Measurements from ENCODE around the gene HMGN3. TPM values are rescaled to one million over a fixed set of nuclear protein-coding genes. Genes with fewer than 3 reads are reported as not detected.

Gene HMGN3
- total RNA-seq, 1 donor from 2014 or later, result 76.4 TPM

DNA sequence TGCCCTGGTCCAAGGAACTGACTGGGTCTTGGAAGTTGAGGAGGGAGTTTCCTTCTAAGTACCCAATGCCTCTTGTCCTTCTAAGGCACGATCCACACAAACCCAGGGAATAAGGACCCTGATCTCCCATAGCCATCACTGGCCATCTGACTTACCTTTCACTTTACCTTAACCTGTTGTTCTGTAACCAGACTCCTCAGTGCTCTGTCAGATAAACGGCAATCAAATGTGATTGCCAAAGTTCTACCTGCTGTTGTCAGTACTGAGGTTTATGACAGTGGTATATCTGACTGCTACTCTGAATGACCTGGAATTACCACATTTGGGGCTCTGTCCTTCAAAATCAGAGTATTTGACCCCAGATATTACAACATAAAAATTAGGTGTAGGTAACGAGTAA lies 49.8 kb downstream of the HMGN3 start:
- DNase-seq (ENCODE audit: low spot score), result no peak

GRCh38 chr6:79184086-79184485 lies 50.4 kb downstream of the HMGN3 start:
- no peak for DNase-seq (ENCODE audit: low spot score)

GRCh38 chr6:79180052-79180451 lies 54.4 kb downstream of the HMGN3 start:
- no peak for DNase-seq (ENCODE audit: low spot score)

- DNase-seq (ENCODE audit: low spot score), result no peak
Measured at GRCh38 chr6:79173378-79173777, 61.1 kb downstream of the HMGN3 start.

DNA sequence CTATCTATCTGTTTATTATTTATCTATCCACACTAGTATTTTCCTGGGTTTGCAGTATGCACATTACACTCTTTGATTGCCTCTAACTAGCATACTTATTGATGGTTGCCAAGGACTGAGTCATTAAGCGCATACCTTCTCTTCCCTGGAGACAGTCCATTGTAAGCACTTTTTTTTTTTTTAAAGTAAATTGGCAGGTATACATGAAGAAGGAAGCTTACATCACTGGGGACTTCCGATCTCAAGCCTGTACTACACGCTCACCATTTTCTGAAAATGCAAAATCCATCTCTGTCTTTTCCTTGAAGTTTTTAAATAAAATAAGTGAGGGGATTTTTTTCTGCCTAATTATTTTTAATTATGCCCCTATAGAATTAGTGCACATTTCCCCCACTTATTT lies 63.5 kb downstream of the HMGN3 start:
- no peak for DNase-seq (ENCODE audit: low spot score)

GRCh38 chr6:79170431-79170830 lies 64.1 kb downstream of the HMGN3 start:
- no peak for DNase-seq (ENCODE audit: low spot score)

- DNase-seq (ENCODE audit: low spot score), result no peak
Measured at GRCh38 chr6:79168695-79168980, 65.8 kb downstream of the HMGN3 start.

DNA sequence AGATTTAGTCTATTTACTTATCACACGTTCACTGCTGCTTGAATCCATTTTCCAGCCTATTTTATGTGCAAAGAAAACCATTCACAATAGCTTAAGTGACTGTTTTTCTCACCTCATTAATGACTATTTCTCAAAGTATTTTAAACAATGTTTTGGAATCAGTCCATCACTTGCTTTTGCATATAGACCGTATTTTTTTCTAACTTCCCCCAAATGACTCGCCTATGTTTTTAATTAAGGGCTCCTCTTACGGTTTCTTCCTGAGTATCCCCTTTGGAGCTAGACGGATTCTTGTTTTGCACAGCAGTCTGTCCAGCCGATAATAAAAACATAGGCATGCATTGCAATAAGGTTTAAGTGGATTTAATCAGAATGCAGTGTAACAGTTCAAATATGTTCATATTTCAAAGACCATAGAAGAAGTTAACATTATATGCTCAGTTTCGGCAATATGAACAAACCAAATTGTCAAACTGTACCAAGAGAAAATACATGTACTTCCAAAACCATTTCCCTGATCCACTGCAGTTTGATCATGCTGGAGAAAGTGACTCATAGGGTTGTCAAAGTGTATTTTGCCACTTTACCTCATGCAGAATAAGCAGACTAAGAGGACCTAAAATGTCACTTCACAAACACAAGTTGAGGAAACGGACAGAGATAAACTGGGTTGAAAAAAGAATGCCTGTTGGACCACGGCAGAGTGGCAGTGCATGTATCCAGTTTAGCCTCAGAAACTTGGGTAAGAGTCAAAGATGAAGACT lies 66.4 kb downstream of the HMGN3 start:
- DNase-seq (ENCODE audit: low spot score), result no peak

DNA sequence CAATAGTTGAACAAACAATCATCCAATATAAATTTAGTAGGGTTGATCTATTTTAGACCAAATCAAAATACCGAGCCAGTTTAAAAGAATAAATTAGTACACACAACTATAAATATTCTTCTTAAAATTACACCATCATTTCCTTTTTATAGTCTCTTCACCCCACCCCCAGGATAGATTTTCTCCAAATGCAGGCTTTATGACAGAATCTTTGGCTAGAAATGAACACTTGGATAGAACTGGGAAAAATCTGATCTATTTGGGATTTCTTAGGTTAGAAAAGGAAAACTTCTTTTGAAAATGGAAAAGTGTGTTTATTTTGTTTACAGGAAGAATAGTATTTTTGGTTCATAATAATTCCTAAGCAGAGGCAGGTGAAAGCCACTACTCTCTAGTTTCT lies 74.6 kb downstream of the HMGN3 start:
- DNase-seq (ENCODE audit: low spot score), result no peak

DNA sequence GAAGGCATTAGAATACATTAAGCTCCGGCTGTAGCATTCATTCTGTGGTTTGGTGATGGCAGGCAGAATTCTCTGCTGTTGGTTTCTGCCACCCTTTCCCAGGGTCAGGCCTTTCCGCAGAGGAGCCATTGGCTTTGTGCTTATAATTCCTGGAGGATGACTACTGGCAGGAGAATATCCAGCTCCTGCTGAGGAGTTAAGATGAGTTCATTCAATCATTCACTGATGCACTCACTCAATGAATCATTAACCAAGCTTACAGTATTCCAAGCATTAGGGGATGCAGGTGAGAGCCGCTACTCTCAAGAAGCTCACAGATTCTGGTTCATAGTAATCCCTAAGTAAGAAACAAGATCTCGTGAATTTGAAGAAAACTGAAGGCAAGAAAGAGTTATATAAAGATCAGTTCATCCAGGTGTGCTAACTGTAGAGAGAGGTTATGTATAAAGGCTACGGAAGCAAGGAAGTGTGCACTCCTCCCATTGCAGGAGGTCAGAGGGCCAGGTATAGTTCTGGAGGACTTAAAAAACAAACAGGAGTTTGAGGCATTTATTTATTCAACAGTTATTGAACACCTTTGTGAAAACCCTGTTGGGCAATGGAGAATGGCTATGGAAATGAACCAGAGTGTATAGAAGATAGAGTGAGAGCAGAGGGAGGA lies 75.5 kb downstream of the HMGN3 start:
- DNase-seq (ENCODE audit: low spot score), result no peak

DNA sequence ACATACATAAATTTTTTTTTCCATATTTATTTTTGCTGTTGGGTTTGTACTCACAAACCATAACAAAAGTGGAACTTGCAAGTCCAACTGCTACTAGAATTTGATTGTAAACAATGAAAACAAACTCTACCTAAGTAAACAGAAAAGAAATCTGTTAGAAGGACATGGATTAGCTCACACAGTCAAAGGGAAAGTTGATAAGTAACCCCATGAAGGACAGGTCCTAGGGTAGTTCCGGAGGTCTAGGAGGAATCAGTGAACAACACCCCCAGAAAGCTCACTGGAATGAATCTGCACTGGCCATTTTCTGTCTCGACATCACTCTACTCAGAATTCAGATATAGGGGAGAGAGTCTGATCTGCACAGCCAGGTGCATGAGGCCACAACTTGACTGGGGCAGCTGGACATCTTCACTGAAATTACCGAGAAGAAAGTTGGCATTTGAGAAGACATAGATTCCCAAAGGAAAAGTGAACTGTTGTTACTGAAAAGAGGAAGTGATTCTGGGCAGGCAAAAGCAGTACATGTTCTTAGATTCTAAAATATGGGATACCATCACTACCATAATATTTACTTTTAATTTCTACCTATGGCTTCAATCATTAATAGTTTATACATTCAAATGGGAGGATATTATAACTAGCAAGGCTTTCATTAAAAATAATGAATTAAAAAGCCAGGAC lies 76.4 kb downstream of the HMGN3 start:
- DNase-seq (ENCODE audit: low spot score), result no peak

- DNase-seq (ENCODE audit: low spot score), result no peak
Measured at GRCh38 chr6:79152269-79152737, 82.2 kb downstream of the HMGN3 start.

Other genes with a start within 250 kb of the HMGN3 start
- 32.0 TPM for gene PHIP, start 156.4 kb downstream of the HMGN3 start, total RNA-seq